GM12878 (cell line): ENCODE data around the gene SH3D19. TPM values are rescaled to one million over a fixed set of nuclear protein-coding genes. Genes with fewer than 3 reads are reported as not detected.

Experiments
- ATAC-seq: fragments of 200-7000 bp; cut with Tn5 transposase; 3 replicates; pipeline ENCODE4 v1.9.1; 2020; ENCODE audit warnings: mild to moderate bottlenecking, moderate library complexity
- BruUV-seq: library from RNA; stranded (reverse); fragments of 400-500 nt; replicated peaks from 2 replicates; lab custom pipeline; 2021; lab: Mats Ljungman, UMichigan
- CTCF ChIA-PET: fragments of 300-600 bp; sonication (Branson Sonifier 250); formaldehyde crosslinking; extraction: SDS; loops from one replicate; lab custom pipeline; 2021; ENCODE audit warnings: inconsistent platforms; lab: Yijun Ruan, JAX
- POLR2A ChIA-PET: fragments of 350-600 bp; formaldehyde crosslinking; extraction: SDS; loops from one replicate; lab custom pipeline; 2021; ENCODE audit warnings: inconsistent platforms; lab: Charles Lee
- RAD21 ChIA-PET: fragments of 300-600 bp; sonication (Branson Sonifier 250); formaldehyde crosslinking; loops from one replicate; lab custom pipeline; 2023; ENCODE audit warnings: antibody characterized with exemption; ENCODE audit not compliant: unreplicated experiment; lab: Charles Lee
- SMC1A ChIA-PET: fragments of 300-600 bp; sonication (Branson Sonifier 250); formaldehyde crosslinking; loops from one replicate; lab custom pipeline; 2023; ENCODE audit not compliant: unreplicated experiment, uncharacterized antibody; lab: Charles Lee
- DNase-seq: peaks from one replicate; pipeline ENCODE4 v3.0.0-alpha.2; 2011; ENCODE audit warnings: low read depth, low spot score
- FAIRE-seq: peaks from 3 replicates; lab custom pipeline; 2011; peaks lifted over from hg19 to GRCh38; lab: Jason Lieb, UNC
- H2AFZ ChIP-seq: 2 replicates; pipeline ENCODE4 v1.6.0; 2011; ENCODE audit warnings: low read depth, low read length, control low read depth; ENCODE audit not compliant: control insufficient read depth
- H3K27ac ChIP-seq: 2 replicates; pipeline ENCODE4 v1.5.1; 2011; ENCODE audit warnings: control low read depth; ENCODE audit not compliant: control insufficient read depth, insufficient read depth
- H3K27me3 ChIP-seq, 2 experiments: replicated peaks in 1 of 2; 2 replicates each; pipeline versions ENCODE4 v1.6.0 to v1.6.1; 2011; ENCODE audit warnings: low read length in 1 of 2; ENCODE audit not compliant: control insufficient read depth in 2 of 2, insufficient read depth in 2 of 2
- H3K36me3 ChIP-seq, 2 experiments: 2 replicates each; pipeline ENCODE4 v1.5.1; 2011; ENCODE audit warnings: low read length in 1 of 2; ENCODE audit not compliant: control insufficient read depth in 2 of 2, insufficient read depth in 2 of 2
- H3K4me1 ChIP-seq: 2 replicates; pipeline ENCODE4 v1.6.1; 2011; ENCODE audit warnings: mild to moderate bottlenecking, low read length, moderate library complexity, mixed read lengths; ENCODE audit not compliant: control insufficient read depth, insufficient read depth
- H3K4me2 ChIP-seq: 2 replicates; pipeline ENCODE4 v1.6.0; 2011; ENCODE audit warnings: control low read depth; ENCODE audit not compliant: control insufficient read depth, insufficient read depth
- H3K4me3 ChIP-seq: fragments of 200-600 bp; sonication (generic); 2 replicates; pipeline ENCODE4 v1.5.1; 2016
- H3K79me2 ChIP-seq: 2 replicates; pipeline ENCODE4 v1.6.0; 2011; ENCODE audit warnings: low read length; ENCODE audit not compliant: control insufficient read depth, insufficient read depth
- H3K9ac ChIP-seq: 2 replicates; pipeline ENCODE4 v1.8.0; 2011; ENCODE audit warnings: low read length, control low read depth, mixed read lengths; ENCODE audit not compliant: control insufficient read depth, insufficient read depth
- H3K9me3 ChIP-seq: replicated peaks from 3 replicates; pipeline ENCODE4 v1.5.1; 2011; ENCODE audit warnings: mild to moderate bottlenecking, low read length; ENCODE audit not compliant: control insufficient read depth, insufficient read depth
- H4K20me1 ChIP-seq: 2 replicates; pipeline ENCODE4 v1.6.0; 2011; ENCODE audit not compliant: control insufficient read depth, insufficient read depth
- ATF7 ChIP-seq: fragments of 450-650 bp; IDR thresholded peaks from 2 replicates; pipeline ENCODE4 v1.6.1; 2016; ENCODE audit warnings: low read depth, mild to moderate bottlenecking
- CTCF ChIP-seq, 3 experiments: IDR thresholded peaks in 2 of 3; conservative IDR thresholded peaks in 1 of 3; 2 replicates each; pipeline ENCODE4 v1.5.1; 2011; ENCODE audit warnings: low read depth in 3 of 3, low read length in 3 of 3, mild to moderate bottlenecking in 3 of 3, control low read depth in 2 of 3, moderate library complexity in 2 of 3, inconsistent platforms in 1 of 3, mixed read lengths in 1 of 3; ENCODE audit not compliant: control insufficient read depth in 2 of 3, insufficient read depth in 1 of 3; ENCODE audit errors: extremely low read depth in 1 of 3
- GATAD2B ChIP-seq: fragments of 450-650 bp; conservative IDR thresholded peaks from 2 replicates; pipeline ENCODE4 v1.6.1; 2017; ENCODE audit warnings: low read depth, mild to moderate bottlenecking, moderate library complexity
- HDGF ChIP-seq: fragments of 450-650 bp; IDR thresholded peaks from 2 replicates; pipeline ENCODE4 v1.6.1; 2016; ENCODE audit warnings: antibody characterized with exemption
- LARP7 ChIP-seq: fragments of 450-650 bp; IDR thresholded peaks from 2 replicates; pipeline ENCODE4 v1.6.1; 2017; ENCODE audit warnings: mild to moderate bottlenecking
- NR2C1 ChIP-seq: fragments of 450-650 bp; IDR thresholded peaks from 2 replicates; pipeline ENCODE4 v1.6.1; 2017; ENCODE audit warnings: antibody characterized with exemption, mild to moderate bottlenecking, moderate library complexity
- RAD21 ChIP-seq: IDR thresholded peaks from 2 replicates; pipeline ENCODE4 v1.6.1; 2011; ENCODE audit warnings: mild to moderate bottlenecking, low read depth, low read length, moderate library complexity; ENCODE audit not compliant: insufficient read depth
- RELA ChIP-seq: fragments of 450-650 bp; IDR thresholded peaks from 2 replicates; pipeline ENCODE4 v1.8.0; 2014; ENCODE audit warnings: borderline replicate concordance; ENCODE audit not compliant: partially characterized antibody
- REST ChIP-seq: IDR thresholded peaks from 2 replicates; pipeline ENCODE4 v1.6.1; 2012; ENCODE audit warnings: mild to moderate bottlenecking, low read depth, low read length
- SKIL ChIP-seq: fragments of 450-650 bp; IDR thresholded peaks from 2 replicates; pipeline ENCODE4 v1.6.1; 2017; ENCODE audit warnings: mild to moderate bottlenecking, low read depth, inconsistent platforms; ENCODE audit not compliant: poor library complexity, severe bottlenecking
- SMAD5 ChIP-seq: IDR thresholded peaks from 2 replicates; pipeline ENCODE4 v1.6.1; 2016; ENCODE audit warnings: antibody characterized with exemption, low read depth
- SMC3 ChIP-seq: IDR thresholded peaks from 2 replicates; pipeline ENCODE4 v1.6.1; 2011; ENCODE audit warnings: low read length, improper control_type of control experiment, borderline replicate concordance
- STAT1 ChIP-seq: fragments of 450-650 bp; conservative IDR thresholded peaks from 2 replicates; pipeline ENCODE4 v1.6.1; 2014; ENCODE audit warnings: antibody characterized with exemption, mild to moderate bottlenecking
- TCF3 ChIP-seq: IDR thresholded peaks from 2 replicates; pipeline ENCODE4 v1.6.1; 2012; ENCODE audit warnings: low read depth, mild to moderate bottlenecking, low read length, borderline replicate concordance; ENCODE audit not compliant: insufficient read depth
- ZNF384 ChIP-seq: IDR thresholded peaks from 2 replicates; pipeline ENCODE4 v1.6.1; 2012; ENCODE audit warnings: low read depth, mild to moderate bottlenecking, low read length, improper control_type of control experiment, borderline replicate concordance
- ZSCAN29 ChIP-seq: fragments of 450-650 bp; IDR thresholded peaks from 2 replicates; pipeline ENCODE4 v1.6.1; 2017; ENCODE audit warnings: mild to moderate bottlenecking, moderate library complexity
- WGBS: methylation state at CpG from one replicate; pipeline ENCODE4 v1.1.6; 2016; ENCODE audit warnings: low lambda C conversion rate; ENCODE audit not compliant: insufficient replicate concordance, insufficient coverage; ENCODE audit errors: missing lambda C conversion rate; 5-methylcytosine and 5-hydroxymethylcytosine counted together
- in situ Hi-C: fragments of 300-500 bp; cut with MboI; formaldehyde crosslinking; loops from 9 replicates; pipeline ENCODE4 v1.14.3; 2018; ENCODE audit warnings: mixed read lengths
- intact Hi-C: fragments of 100-400 bp; cut with micrococcal nuclease; formaldehyde crosslinking; loops from one replicate; pipeline ENCODE4 v1.14.2; 2022; ENCODE audit not compliant: unreplicated experiment
- polyA plus RNA-seq, 11 experiments: library from polyadenylated mRNA; depleted of rRNA in 4 of 11; unstranded in 6 of 11; stranded (reverse) in 5 of 11; fragments of >200 nt; fragmentation: Nextera tagmentation in 4 of 11; fragmentation: Illumina TruSeq in 1 of 11; extraction: Ambion mirVana in 4 of 11; extraction: Trizol in 1 of 11; gene quantifications; 1 replicate in 1 of 11; 2 replicates in 10 of 11; pipeline versions ENCODE4 v1.2.1 to v1.2.3, GENCODE V29; 2011 to 2016; ENCODE audit warnings: inconsistent platforms in 2 of 11, missing spikeins in 2 of 11, low read depth in 1 of 11
- total RNA-seq, 4 experiments: library from RNA; depleted of rRNA in 3 of 4; stranded (reverse); fragments of >200 nt in 3 of 4; fragmentation: Illumina TruSeq in 1 of 4; extraction: Trizol in 1 of 4; gene quantifications; 2 replicates each; pipeline versions ENCODE4 v1.2.1 to v1.2.3, GENCODE V29; 2013 to 2021

Gene SH3D19
- total and polyA plus RNA-seq, 10 of the 15 experiments (the other 5 are each of a cell fraction or from before 2014, with no cell fraction given): 0.03 to 6.9 (median 0.33) TPM; not detected in 3

GRCh38 chr4:151117371-151117962 is 207.9 kb downstream of the SH3D19 start:
- no peak overlapping the region for H3K4me2 ChIP-seq
- ATAC-seq: peak; percentile 90
- intact Hi-C loops: loop anchor here (1.0 to 5.0 kb wide), 2 partner anchors 245 to 495 kb away; no protein-coding TSS in a partner anchor
- no peak for DNase-seq
- no peak overlapping the region for H3K9ac ChIP-seq
- no peaks in the 10 kb centered on the region for H3K27me3 ChIP-seq
- no peak overlapping the region for H3K4me3 ChIP-seq
- ChIA-PET POLR2A (interaction anchor here (1.0 kb wide), 1 partner anchor 17 kb away, joined by 4 read pairs; no protein-coding TSS in a partner anchor), CTCF (interaction anchor here (0.5 to 2.8 kb wide), 26 partner anchors 9 to 1968 kb away, joined by 3 to 17 read pairs (median 4); partner anchors contain the start of gene RPS3A), RAD21 (interaction anchor here (0.5 to 2.0 kb wide), 12 partner anchors 14 to 1250 kb away, joined by 3 to 7 read pairs (median 3); no protein-coding TSS in a partner anchor), SMC1A (interaction anchor here (0.6 to 1.9 kb wide), 9 partner anchors 12 to 1822 kb away, joined by 3 to 7 read pairs (median 3); no protein-coding TSS in a partner anchor)
- BruUV-seq: no TSS peak
- H3K27ac ChIP-seq: no peak overlapping the region
- H3K9me3 ChIP-seq: no peaks in the 10 kb centered on the region
- H2AFZ ChIP-seq: no peak overlapping the region
- H3K36me3 ChIP-seq: no peaks in the 10 kb centered on the region
- FAIRE-seq: peak; percentile 83
- H4K20me1 ChIP-seq: no peaks in the 10 kb centered on the region
- no peaks in the 10 kb centered on the region for H3K79me2 ChIP-seq
- H3K4me1 ChIP-seq: no peaks in the 10 kb centered on the region
- in situ Hi-C loops: loop anchor here (10.0 to 25.0 kb wide), 2 partner anchors 497 to 1670 kb away; partner anchors contain the start of genes ARFIP1 and TIGD4
- 29% methylated on average over 14 of the region's 14 CpGs for WGBS
- TF ChIP-seq CTCF (IDR thresholded peaks at IDR 0.05 in 2 of 3, conservative IDR thresholded peaks at IDR 0.05 in 1 of 3; ENCODE audit: control insufficient read depth in 2 of 3, extremely low read depth in 1 of 3, insufficient read depth in 1 of 3, low read depth in 3 of 3, low read length in 3 of 3) (peak; percentile 69 to 84 (median 83)), LARP7 (no peak), REST (no peak), STAT1 (no peak), TCF3 (no peak), GATAD2B (no peak), NR2C1 (no peak; the same call in 1 of the 2 replicates), RELA (peak; percentile 19), HDGF (no peak), ZNF384 (peak; percentile 92), RAD21 (peak; percentile 76), SKIL (no peak), ATF7 (0 out of 2 replicates have a peak, but pooled peaks have one; percentile 31), SMC3 (peak; percentile 34; the same call in 1 of the 2 replicates), ZSCAN29 (no peak), SMAD5 (no peak)
